ENCODE data around the gene RNU2-1.

The RNU2-1 gene

GRCh38 chr17:43217614-43218087 lies 16.1 kb downstream of the RNU2-1 start:
- Histone ChIP-seq H3K4me3 (ENCODE audit: low read depth, low read length) (no peak overlapping the region), H3K23ac (ENCODE audit: low read length) (no peak overlapping the region), H4K8ac (ENCODE audit: low read depth, low read length) (no peak overlapping the region), H4K12ac (ENCODE audit: low read depth, low read length) (no peak overlapping the region), H3K79me2 (ENCODE audit: control insufficient read depth, insufficient read depth, low read length, poor library complexity) (no peaks in the 10 kb centered on the region), H2AK5ac (ENCODE audit: low read length) (no peak overlapping the region), H3K9me3 (ENCODE audit: insufficient read depth, low read depth, low read length) (no peaks in the 10 kb centered on the region), H2AFZ (ENCODE audit: insufficient read depth, low read length, poor library complexity) (no peak overlapping the region), H3K4me1 (ENCODE audit: control insufficient read depth in 1 of 2, insufficient read depth in 2 of 2, low read length in 2 of 2) (peaks cover 0 to 4% of the 10 kb centered on the region in 2 experiments), H3K79me1 (ENCODE audit: low read length) (no peaks in the 10 kb centered on the region), H3K27me3 (ENCODE audit: insufficient read depth, low read length) (no peaks in the 10 kb centered on the region), H3K18ac (ENCODE audit: low read length) (no peak overlapping the region), H3K14ac (ENCODE audit: low read length) (no peak overlapping the region), H3K9ac (ENCODE audit: low read length) (no peak overlapping the region), H3K36me3 (ENCODE audit: control insufficient read depth in 1 of 2, insufficient read depth in 2 of 2, low read length in 2 of 2) (peaks cover 9 to 10% of the 10 kb centered on the region in 2 experiments), H3K4ac (ENCODE audit: low read depth, low read length) (no peak overlapping the region), H3K27ac (ENCODE audit: low read depth, low read length) (no peak overlapping the region), H2BK120ac (ENCODE audit: insufficient read depth, low read length, poor library complexity) (no peak overlapping the region), H2BK5ac (ENCODE audit: low read depth, low read length, poor library complexity) (no peak overlapping the region), H3K4me2 (ENCODE audit: low read length) (no peak overlapping the region), H2BK12ac (ENCODE audit: low read length) (no peak overlapping the region), H4K91ac (ENCODE audit: low read depth, low read length) (no peak overlapping the region)
- no CpG with 5 or more reads among the region's 2 CpGs for WGBS (ENCODE audit: extremely low coverage, insufficient coverage, insufficient read length)
- no peak for DNase-seq

- Histone ChIP-seq H3K36me3 (ENCODE audit: control insufficient read depth in 1 of 2, insufficient read depth in 2 of 2, low read length in 2 of 2) (peaks cover 9 to 10% of the 10 kb centered on the region in 2 experiments), H4K8ac (ENCODE audit: low read depth, low read length) (no peak overlapping the region), H3K27ac (ENCODE audit: low read depth, low read length) (no peak overlapping the region), H2BK12ac (ENCODE audit: low read length) (no peak overlapping the region), H3K9ac (ENCODE audit: low read length) (no peak overlapping the region), H2BK120ac (ENCODE audit: insufficient read depth, low read length, poor library complexity) (no peak overlapping the region), H3K23ac (ENCODE audit: low read length) (no peak overlapping the region), H3K79me2 (ENCODE audit: control insufficient read depth, insufficient read depth, low read length, poor library complexity) (no peaks in the 10 kb centered on the region), H3K79me1 (ENCODE audit: low read length) (peaks cover 2% of the 10 kb centered on the region), H3K14ac (ENCODE audit: low read length) (no peak overlapping the region), H3K4me1 (ENCODE audit: control insufficient read depth in 1 of 2, insufficient read depth in 2 of 2, low read length in 2 of 2) (peaks cover 4% of the 10 kb centered on the region in 2 experiments), H3K18ac (ENCODE audit: low read length) (no peak overlapping the region), H3K27me3 (ENCODE audit: insufficient read depth, low read length) (no peaks in the 10 kb centered on the region), H2AK5ac (ENCODE audit: low read length) (no peak overlapping the region), H3K4ac (ENCODE audit: low read depth, low read length) (no peak overlapping the region), H3K4me3 (ENCODE audit: low read depth, low read length) (no peak overlapping the region), H3K9me3 (ENCODE audit: insufficient read depth, low read depth, low read length) (no peaks in the 10 kb centered on the region), H4K12ac (ENCODE audit: low read depth, low read length) (no peak overlapping the region), H2BK5ac (ENCODE audit: low read depth, low read length, poor library complexity) (no peak overlapping the region), H4K91ac (ENCODE audit: low read depth, low read length) (no peak overlapping the region), H2AFZ (ENCODE audit: insufficient read depth, low read length, poor library complexity) (no peak overlapping the region), H3K4me2 (ENCODE audit: low read length) (no peak overlapping the region)
- WGBS (ENCODE audit: extremely low coverage, insufficient coverage, insufficient read length): no CpG with 5 or more reads among the region's 4 CpGs
- no peak for DNase-seq
Observed at GRCh38 chr17:43216762-43217613, 16.8 kb downstream of the RNU2-1 start.

GRCh38 chr17:43216369-43216761 lies 17.4 kb downstream of the RNU2-1 start:
- Histone ChIP-seq H3K79me2 (ENCODE audit: control insufficient read depth, insufficient read depth, low read length, poor library complexity) (no peaks in the 10 kb centered on the region), H3K18ac (ENCODE audit: low read length) (no peak overlapping the region), H3K14ac (ENCODE audit: low read length) (no peak overlapping the region), H4K12ac (ENCODE audit: low read depth, low read length) (no peak overlapping the region), H3K27me3 (ENCODE audit: insufficient read depth, low read length) (no peaks in the 10 kb centered on the region), H3K4me3 (ENCODE audit: low read depth, low read length) (no peak overlapping the region), H3K4me1 (ENCODE audit: control insufficient read depth in 1 of 2, insufficient read depth in 2 of 2, low read length in 2 of 2) (peaks cover 4% of the 10 kb centered on the region in 2 experiments), H3K27ac (ENCODE audit: low read depth, low read length) (no peak overlapping the region), H3K23ac (ENCODE audit: low read length) (no peak overlapping the region), H4K8ac (ENCODE audit: low read depth, low read length) (no peak overlapping the region), H3K36me3 (ENCODE audit: control insufficient read depth in 1 of 2, insufficient read depth in 2 of 2, low read length in 2 of 2) (peaks cover 9 to 10% of the 10 kb centered on the region in 2 experiments), H3K9ac (ENCODE audit: low read length) (no peak overlapping the region), H2AK5ac (ENCODE audit: low read length) (no peak overlapping the region), H2BK5ac (ENCODE audit: low read depth, low read length, poor library complexity) (no peak overlapping the region), H3K9me3 (ENCODE audit: insufficient read depth, low read depth, low read length) (no peaks in the 10 kb centered on the region), H2BK120ac (ENCODE audit: insufficient read depth, low read length, poor library complexity) (no peak overlapping the region), H2AFZ (ENCODE audit: insufficient read depth, low read length, poor library complexity) (no peak overlapping the region), H3K79me1 (ENCODE audit: low read length) (peaks cover 5% of the 10 kb centered on the region), H3K4ac (ENCODE audit: low read depth, low read length) (no peak overlapping the region), H4K91ac (ENCODE audit: low read depth, low read length) (no peak overlapping the region), H3K4me2 (ENCODE audit: low read length) (no peak overlapping the region), H2BK12ac (ENCODE audit: low read length) (no peak overlapping the region)
- no CpG with 5 or more reads among the region's 4 CpGs for WGBS (ENCODE audit: extremely low coverage, insufficient coverage, insufficient read length)
- DNase-seq: no peak

GRCh38 chr17:43215341-43215740 lies 18.4 kb downstream of the RNU2-1 start:
- peaks cover 9 to 10% of the 10 kb centered on the region in 2 experiments for H3K36me3 ChIP-seq (ENCODE audit: control insufficient read depth in 1 of 2, insufficient read depth in 2 of 2, low read length in 2 of 2)
- no peak overlapping the region for H4K12ac ChIP-seq (ENCODE audit: low read depth, low read length)
- no peak overlapping the region for H4K8ac ChIP-seq (ENCODE audit: low read depth, low read length)
- H3K4ac ChIP-seq (ENCODE audit: low read depth, low read length): no peak overlapping the region
- H3K27me3 ChIP-seq (ENCODE audit: insufficient read depth, low read length): no peaks in the 10 kb centered on the region
- no peak overlapping the region for H3K14ac ChIP-seq (ENCODE audit: low read length)
- peaks cover 4% of the 10 kb centered on the region in 2 experiments for H3K4me1 ChIP-seq (ENCODE audit: control insufficient read depth in 1 of 2, insufficient read depth in 2 of 2, low read length in 2 of 2)
- H3K79me1 ChIP-seq (ENCODE audit: low read length): peaks cover 5% of the 10 kb centered on the region
- H3K9me3 ChIP-seq (ENCODE audit: insufficient read depth, low read depth, low read length): no peaks in the 10 kb centered on the region
- H2AFZ ChIP-seq (ENCODE audit: insufficient read depth, low read length, poor library complexity): no peak overlapping the region
- H3K79me2 ChIP-seq (ENCODE audit: control insufficient read depth, insufficient read depth, low read length, poor library complexity): no peaks in the 10 kb centered on the region
- whole genome bisulfite sequencing (ENCODE audit: extremely low coverage, insufficient coverage, insufficient read length): no CpG with 5 or more reads among the region's 3 CpGs
- no peak overlapping the region for H3K27ac ChIP-seq (ENCODE audit: low read depth, low read length)
- no peak overlapping the region for H2BK12ac ChIP-seq (ENCODE audit: low read length)
- no peak overlapping the region for H2AK5ac ChIP-seq (ENCODE audit: low read length)
- H3K4me2 ChIP-seq (ENCODE audit: low read length): no peak overlapping the region
- DNase-seq: no peak
- H2BK120ac ChIP-seq (ENCODE audit: insufficient read depth, low read length, poor library complexity): no peak overlapping the region
- no peak overlapping the region for H3K18ac ChIP-seq (ENCODE audit: low read length)
- no peak overlapping the region for H4K91ac ChIP-seq (ENCODE audit: low read depth, low read length)
- H3K4me3 ChIP-seq (ENCODE audit: low read depth, low read length): no peak overlapping the region
- no peak overlapping the region for H2BK5ac ChIP-seq (ENCODE audit: low read depth, low read length, poor library complexity)
- H3K23ac ChIP-seq (ENCODE audit: low read length): no peak overlapping the region
- no peak overlapping the region for H3K9ac ChIP-seq (ENCODE audit: low read length)

Data from trophoblast cell (in vitro differentiated cells and primary cell).